Measurements from ENCODE around the gene COTL1.
"Not testable (repeated sequence)": the region's sequence is repeated elsewhere in the genome, so short reads cannot be mapped to it uniquely, and the experiment has no call there.

The COTL1 gene

DNA sequence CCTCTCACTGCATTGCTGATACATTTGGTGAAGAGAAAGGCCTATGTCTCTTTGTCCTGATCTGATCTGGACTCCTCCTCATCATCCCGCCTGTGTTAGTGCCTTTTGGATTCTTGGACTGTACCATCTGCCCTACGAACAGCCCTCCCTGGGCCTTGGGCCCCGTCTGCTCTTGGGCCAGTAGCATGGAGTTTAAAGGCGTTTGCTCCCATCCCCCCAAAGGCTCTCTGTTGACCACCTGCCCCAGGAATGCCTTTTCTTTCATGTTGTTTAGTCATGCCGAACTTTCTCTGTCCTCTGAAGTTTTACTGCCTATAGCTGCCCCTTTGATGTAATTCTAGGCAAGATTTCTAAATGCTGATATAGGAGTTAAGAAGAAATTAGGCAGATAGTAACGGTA, 82.5 kb downstream of the COTL1 start:
- DNase-seq, result no peak
- Mint-ChIP-seq H3K4me1 (peaks cover 46% of the 10 kb centered on the region), H3K27me3 (no peaks in the 10 kb centered on the region), H3K4me3 (no peak overlapping the region), H3K36me3 (peaks cover 65% of the 10 kb centered on the region), H3K9me3 (peaks cover 5% of the 10 kb centered on the region), H3K27ac (no peak overlapping the region)
- CTCF ChIA-PET, result no interaction called here

DNA sequence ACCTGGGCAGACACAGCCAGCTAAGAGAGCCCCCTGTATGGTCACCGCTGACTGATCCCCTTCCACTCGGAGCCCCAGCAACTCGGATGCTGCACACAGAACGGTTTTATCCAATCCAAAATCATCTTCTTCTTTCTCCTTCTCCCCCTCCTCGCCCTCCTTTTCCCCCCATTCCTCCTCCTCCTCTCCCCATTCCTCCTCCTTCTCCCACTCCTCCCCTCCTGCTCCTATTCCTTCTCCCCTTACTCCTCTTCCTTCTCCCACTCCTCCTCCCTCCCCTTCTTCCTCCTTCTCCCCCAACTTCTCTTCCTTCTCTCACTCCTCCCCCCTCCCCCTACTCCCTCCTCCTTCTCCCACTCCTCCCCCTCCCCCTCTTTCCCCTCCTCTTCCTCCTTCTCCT, 83.1 kb downstream of the COTL1 start:
- peaks cover 48% of the 10 kb centered on the region for H3K4me1 Mint-ChIP-seq
- H3K4me3 Mint-ChIP-seq, result no peak overlapping the region
- peaks cover 11% of the 10 kb centered on the region for H3K9me3 Mint-ChIP-seq
- H3K27me3 Mint-ChIP-seq, result no peaks in the 10 kb centered on the region
- CTCF ChIA-PET, result no interaction called here
- H3K27ac Mint-ChIP-seq, result no peak overlapping the region
- DNase-seq, result no peak
- peaks cover 69% of the 10 kb centered on the region for H3K36me3 Mint-ChIP-seq

DNA sequence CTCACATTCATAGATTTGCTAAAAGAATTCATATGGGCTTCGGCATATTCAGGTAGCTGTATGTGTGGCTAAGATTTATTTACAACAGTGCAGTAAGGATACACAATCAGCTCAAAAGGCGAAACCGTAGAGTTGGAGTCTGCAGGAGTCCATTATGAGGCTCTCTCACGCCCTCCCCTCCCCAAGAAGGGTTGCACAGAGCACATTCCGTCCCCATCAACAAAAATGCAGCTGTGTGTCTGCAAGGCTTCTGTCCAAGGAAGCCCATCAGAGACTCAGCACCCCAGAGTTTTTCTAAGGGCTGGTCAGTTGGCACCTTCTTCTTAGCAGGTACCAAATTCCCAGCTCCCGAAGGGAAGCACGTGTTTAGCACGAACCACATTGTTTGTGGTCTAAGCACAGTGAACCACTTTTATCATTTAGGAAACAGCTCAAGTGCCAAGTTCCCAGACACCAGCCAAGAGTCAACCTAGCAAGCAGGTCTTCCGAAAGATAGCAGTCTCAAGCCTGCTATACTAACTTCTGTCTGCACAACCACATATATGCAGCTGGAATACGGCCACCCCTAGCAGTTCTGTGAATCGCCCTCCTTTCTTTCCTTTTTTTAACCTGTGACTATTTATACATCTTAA, 84.9 kb downstream of the COTL1 start:
- DNase-seq, result no peak
- Mint-ChIP-seq H3K9me3 (peaks cover 18% of the 10 kb centered on the region), H3K36me3 (peaks cover 70% of the 10 kb centered on the region), H3K27me3 (no peaks in the 10 kb centered on the region), H3K27ac (no peak overlapping the region), H3K4me3 (no peak overlapping the region), H3K4me1 (peaks cover 47% of the 10 kb centered on the region)
- CTCF ChIA-PET, result interaction anchor here (0.9 to 1.5 kb wide), 3 partner anchors 14 to 89 kb away, joined by 3 to 4 read pairs (median 4); no protein-coding TSS in a partner anchor

DNA sequence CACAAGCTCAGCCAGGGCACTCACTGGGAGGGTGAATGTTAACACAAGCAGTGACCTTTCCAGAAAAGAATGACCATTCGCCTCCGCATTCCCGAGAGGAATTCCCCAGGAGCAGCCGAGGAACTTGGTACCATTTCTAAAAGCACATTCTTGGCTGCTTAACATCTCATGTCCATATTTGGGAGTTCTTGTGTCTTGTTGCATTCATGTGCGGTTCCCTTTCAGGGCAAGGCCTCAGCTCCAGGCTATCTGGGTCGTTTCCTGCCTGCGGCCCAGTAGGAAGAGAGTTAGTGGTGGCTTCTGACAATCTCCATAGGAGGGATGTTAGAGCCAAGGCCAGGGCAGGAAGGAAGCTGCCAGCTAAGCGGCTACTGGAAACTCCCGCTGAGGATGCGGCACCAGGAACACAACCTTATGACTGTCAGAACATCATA, 85.6 kb downstream of the COTL1 start:
- CTCF ChIA-PET, result interaction anchor here (0.9 to 1.5 kb wide), 3 partner anchors 13 to 90 kb away, joined by 3 to 4 read pairs (median 4); no protein-coding TSS in a partner anchor
- Mint-ChIP-seq H3K27ac (no peak overlapping the region), H3K9me3 (peaks cover 18% of the 10 kb centered on the region), H3K4me1 (peaks cover 45% of the 10 kb centered on the region), H3K36me3 (peaks cover 68% of the 10 kb centered on the region), H3K4me3 (no peak overlapping the region), H3K27me3 (no peaks in the 10 kb centered on the region)
- no peak for DNase-seq

DNA sequence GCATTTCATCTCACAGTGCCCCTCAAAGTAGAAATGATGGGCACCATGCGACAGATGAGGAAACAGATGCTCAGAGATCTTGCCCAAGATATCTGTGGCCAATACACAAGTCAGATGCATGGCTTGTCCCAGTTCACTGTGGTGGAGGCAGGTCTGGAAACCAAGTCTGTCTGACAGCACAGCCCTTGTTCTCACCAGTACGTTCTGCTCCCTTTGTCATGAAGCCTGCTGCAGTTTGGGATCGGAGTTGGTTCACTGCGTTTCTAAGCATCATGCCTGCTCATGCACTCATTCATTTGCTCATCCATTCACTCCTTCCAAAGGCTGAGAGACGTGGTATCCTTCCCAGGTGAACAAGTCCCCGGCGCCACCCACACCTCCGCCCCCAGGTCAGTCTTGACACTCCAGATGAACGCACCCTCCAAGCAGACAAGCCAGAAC, 86.2 kb downstream of the COTL1 start:
- no peaks in the 10 kb centered on the region for H3K27me3 Mint-ChIP-seq
- CTCF ChIA-PET, result interaction anchor here (1.3 kb wide), 1 partner anchor 21 kb away, joined by 3 read pairs; no protein-coding TSS in a partner anchor
- H3K4me3 Mint-ChIP-seq, result no peak overlapping the region
- peaks cover 67% of the 10 kb centered on the region for H3K36me3 Mint-ChIP-seq
- H3K9me3 Mint-ChIP-seq, result peaks cover 18% of the 10 kb centered on the region
- no peak overlapping the region for H3K27ac Mint-ChIP-seq
- DNase-seq, result no peak
- H3K4me1 Mint-ChIP-seq, result peaks cover 41% of the 10 kb centered on the region

DNA sequence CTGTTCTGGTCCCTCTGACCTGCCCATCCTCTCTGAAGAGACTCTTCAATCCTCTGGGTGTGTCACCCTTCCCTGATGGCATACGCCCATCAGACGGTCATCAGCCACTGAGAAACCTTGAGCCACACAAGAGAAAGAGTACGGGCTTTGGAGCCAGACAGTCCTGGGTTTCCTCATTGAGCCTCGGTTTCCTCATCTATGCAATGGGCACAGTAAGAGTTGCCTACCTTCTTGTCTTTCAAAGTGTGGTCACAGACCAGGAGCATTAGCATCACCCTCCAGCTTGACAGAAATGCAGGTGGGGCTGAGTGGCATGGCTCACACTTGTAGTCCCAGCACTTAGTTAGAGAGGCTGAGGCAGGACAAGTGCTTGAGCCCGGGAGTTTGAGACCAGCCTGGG, 87.3 kb downstream of the COTL1 start:
- no peaks in the 10 kb centered on the region for H3K27me3 Mint-ChIP-seq
- peaks cover 64% of the 10 kb centered on the region for H3K36me3 Mint-ChIP-seq
- H3K27ac Mint-ChIP-seq, result no peak overlapping the region
- peaks cover 18% of the 10 kb centered on the region for H3K9me3 Mint-ChIP-seq
- CTCF ChIA-PET, result no interaction called here
- no peak for DNase-seq
- peaks cover 35% of the 10 kb centered on the region for H3K4me1 Mint-ChIP-seq
- H3K4me3 Mint-ChIP-seq, result no peak overlapping the region

DNA sequence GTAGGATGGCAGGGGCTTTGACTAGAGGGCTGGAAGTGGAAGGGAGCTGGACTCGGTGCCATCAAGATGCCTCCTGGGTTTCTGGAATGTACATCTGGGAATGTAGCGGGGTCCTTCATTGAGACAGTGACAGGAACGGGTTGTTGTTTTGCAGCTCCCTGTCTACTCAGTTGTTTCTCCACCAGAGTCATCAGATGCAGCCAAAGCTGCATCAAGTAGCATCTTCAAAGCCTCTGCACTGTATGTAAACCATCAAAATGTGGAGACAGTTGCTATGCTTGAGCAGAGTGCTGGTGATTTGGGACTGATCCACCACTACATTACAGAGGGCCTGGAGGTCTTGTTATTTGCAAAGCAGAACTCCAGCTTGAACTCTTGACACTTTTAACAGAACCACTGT, 88.3 kb downstream of the COTL1 start:
- no peak overlapping the region for H3K4me3 Mint-ChIP-seq
- DNase-seq, result no peak
- H3K4me1 Mint-ChIP-seq, result peaks cover 36% of the 10 kb centered on the region
- no peaks in the 10 kb centered on the region for H3K27me3 Mint-ChIP-seq
- no peak overlapping the region for H3K27ac Mint-ChIP-seq
- peaks cover 64% of the 10 kb centered on the region for H3K36me3 Mint-ChIP-seq
- peaks cover 18% of the 10 kb centered on the region for H3K9me3 Mint-ChIP-seq
- CTCF ChIA-PET, result interaction anchor here (0.6 to 1.2 kb wide), 2 partner anchors 22 to 93 kb away, joined by 3 read pairs; no protein-coding TSS in a partner anchor

DNA sequence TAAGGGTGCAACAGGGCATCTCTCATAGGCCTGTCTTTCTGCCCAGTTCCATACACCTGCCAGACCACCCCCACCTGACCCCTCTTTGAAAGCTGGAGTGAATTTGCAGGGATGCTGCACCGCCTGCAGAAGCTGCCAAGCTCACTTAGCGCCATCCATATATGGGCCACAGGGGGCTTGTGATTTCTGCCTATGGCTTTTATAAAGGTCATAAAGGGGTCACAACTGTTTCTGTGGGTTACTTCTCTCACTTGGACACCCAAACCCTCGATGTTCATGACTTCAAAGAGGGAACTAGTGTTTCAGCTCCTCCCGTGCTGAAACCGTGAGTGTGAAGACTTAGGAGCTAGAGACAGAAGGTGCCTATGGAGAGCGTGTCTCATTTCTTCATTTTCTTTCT, 89.6 kb downstream of the COTL1 start:
- H3K4me1 Mint-ChIP-seq, result peaks cover 43% of the 10 kb centered on the region
- no peaks in the 10 kb centered on the region for H3K27me3 Mint-ChIP-seq
- H3K4me3 Mint-ChIP-seq, result no peak overlapping the region
- H3K36me3 Mint-ChIP-seq, result peaks cover 67% of the 10 kb centered on the region
- CTCF ChIA-PET, result no interaction called here
- H3K27ac Mint-ChIP-seq, result no peak overlapping the region
- DNase-seq, result no peak
- H3K9me3 Mint-ChIP-seq, result peaks cover 18% of the 10 kb centered on the region

DNA sequence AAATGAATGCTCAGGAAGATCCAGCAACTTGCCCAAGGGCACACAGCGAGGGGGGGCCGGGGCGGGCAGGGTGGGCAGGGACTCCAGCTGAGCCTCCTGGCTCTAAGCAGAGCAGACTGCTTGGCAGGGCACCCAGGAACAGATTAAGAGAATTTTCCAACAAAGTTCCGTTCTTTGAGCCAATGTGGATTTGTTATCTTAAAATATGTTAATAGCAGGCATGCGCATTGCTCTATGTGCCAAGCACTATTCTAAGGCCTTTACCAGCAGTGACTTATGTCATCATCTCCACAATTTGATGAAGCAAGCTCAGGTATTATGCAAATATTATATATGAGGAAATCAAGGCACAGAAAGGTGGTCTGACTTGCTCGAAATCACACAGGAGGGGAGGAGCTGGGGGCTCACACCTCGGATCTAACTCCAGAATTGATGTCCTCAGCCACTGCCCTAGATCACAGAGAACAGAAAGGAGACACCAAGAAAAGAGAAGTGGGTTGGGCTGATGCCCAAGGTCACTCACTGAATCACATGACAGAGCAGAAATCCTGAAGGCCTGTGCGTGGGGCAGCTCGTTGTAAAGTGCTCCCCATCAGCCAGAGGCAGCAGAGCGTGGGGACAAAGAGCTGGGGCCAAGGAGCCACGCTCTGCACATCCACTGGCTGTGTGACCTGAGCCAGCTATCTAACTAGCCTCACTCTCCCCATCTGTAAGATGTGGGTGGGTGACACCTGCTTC, 90.2 kb downstream of the COTL1 start:
- Mint-ChIP-seq H3K4me1 (peaks cover 40% of the 10 kb centered on the region), H3K4me3 (no peak overlapping the region), H3K27me3 (no peaks in the 10 kb centered on the region), H3K9me3 (peaks cover 18% of the 10 kb centered on the region), H3K36me3 (peaks cover 68% of the 10 kb centered on the region), H3K27ac (peak overlapping the region; percentile 64)
- no peak for DNase-seq
- CTCF ChIA-PET, result no interaction called here

DNA sequence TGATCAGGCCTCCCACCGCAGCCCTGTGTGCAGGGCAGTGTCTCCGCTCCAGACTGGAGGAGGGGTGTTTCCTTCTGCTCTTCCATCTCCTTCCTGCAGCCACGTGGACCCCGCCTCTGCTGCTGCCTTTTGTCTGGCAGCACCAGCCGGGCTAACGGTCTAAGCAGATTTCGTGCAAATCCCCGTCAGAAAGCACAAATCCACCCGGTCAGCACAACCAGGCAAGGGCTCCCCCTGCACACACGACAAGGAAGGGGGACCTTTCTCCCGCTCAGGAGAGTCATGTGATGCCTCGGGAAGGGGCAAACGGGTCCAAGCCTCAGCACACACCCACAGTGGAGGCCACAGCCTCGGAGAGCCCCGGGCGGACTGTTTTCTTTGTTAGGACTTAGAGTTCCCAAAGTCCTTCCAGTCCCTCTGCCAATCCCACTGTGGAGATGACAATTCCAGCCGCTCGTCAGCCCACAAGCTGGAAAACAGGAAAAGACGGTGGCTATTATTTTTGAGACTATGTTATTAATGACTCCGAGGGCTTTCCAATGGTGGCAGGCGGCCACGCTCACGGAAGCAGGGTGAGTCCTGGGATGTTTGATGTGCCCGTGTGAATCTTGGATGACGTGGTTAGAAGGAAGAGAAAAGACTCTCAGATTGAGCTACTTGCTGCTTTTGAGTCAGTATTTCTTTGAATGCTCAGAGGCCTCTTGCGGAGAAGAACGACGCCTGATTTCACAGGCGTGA, 90.9 kb downstream of the COTL1 start:
- H3K9me3 Mint-ChIP-seq, result peaks cover 18% of the 10 kb centered on the region
- H3K4me3 Mint-ChIP-seq, result no peak overlapping the region
- no peak overlapping the region for H3K27ac Mint-ChIP-seq
- H3K27me3 Mint-ChIP-seq, result no peaks in the 10 kb centered on the region
- peaks cover 38% of the 10 kb centered on the region for H3K4me1 Mint-ChIP-seq
- CTCF ChIA-PET, result no interaction called here
- DNase-seq, result no peak
- H3K36me3 Mint-ChIP-seq, result peaks cover 68% of the 10 kb centered on the region

DNA sequence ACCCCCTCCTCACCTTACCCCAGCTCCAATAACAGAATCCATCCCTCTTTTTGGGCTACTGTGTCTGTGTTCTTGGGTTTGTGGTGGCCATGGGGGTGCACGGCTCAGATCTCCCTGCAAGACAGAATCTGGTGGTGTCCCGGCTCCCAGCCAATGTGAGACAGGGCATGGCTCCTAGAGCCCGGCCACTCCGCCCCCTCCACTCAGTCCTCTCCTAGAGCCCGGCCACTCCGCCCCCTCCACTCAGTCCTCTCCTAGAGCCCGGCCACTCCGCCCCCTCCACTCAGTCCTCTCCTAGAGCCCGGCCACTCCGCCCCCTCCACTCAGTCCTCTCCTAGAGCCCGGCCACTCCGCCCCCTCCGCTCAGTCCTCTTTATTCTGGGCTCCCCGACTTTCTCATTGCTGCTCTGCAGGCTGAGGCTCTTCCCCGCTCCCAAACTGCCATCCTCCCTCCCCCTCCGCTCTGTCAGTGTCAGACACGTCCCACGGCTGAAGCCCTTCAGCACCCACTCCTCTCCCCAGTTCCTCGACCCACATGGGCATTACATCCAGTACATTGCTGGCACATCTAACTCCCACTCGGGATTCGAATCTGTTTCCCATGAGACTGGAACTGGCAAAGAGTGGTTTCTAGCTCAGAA, 92.8 kb downstream of the COTL1 start:
- H3K27ac Mint-ChIP-seq, H3K9me3 Mint-ChIP-seq, H3K4me3 Mint-ChIP-seq, H3K27me3 Mint-ChIP-seq, DNase-seq: not testable (repeated sequence)
- H3K4me1 Mint-ChIP-seq, result peaks cover 47% of the 10 kb centered on the region
- CTCF ChIA-PET, result interaction anchor here (1.8 kb wide), 1 partner anchor 11 kb away, joined by 6 read pairs; no protein-coding TSS in a partner anchor
- H3K36me3 Mint-ChIP-seq, result peaks cover 52% of the 10 kb centered on the region

DNA sequence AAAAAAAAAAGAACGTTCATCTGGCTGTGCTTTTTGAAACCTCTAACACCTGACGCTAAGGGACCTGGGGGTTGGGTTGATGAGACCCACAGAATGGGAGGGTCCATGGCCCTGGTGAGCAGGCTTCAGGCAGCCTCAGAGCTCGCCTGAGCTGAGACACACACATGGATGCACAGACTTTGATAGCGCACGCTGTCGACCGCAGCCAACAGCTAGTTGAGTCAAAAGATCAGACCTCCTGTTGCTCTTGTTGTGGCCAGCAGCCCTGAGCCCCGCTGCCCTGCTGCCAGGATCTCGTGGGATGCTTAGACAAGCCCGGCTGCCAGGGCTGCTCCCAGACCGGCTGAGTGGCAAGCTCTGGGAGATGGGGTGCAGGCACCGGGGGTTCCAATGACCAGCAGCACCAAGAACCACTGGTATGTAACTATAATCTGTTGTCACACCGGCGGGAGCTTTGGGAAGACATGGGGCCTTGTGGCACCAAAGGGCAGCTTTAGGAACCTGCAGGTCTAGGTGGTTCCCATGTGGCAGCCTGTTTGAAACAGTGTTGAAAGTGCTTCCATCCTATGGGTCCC, 93.4 kb downstream of the COTL1 start:
- CTCF ChIA-PET, result interaction anchor here (1.8 kb wide), 1 partner anchor 11 kb away, joined by 6 read pairs; no protein-coding TSS in a partner anchor
- Mint-ChIP-seq H3K4me1 (peaks cover 53% of the 10 kb centered on the region), H3K9me3 (peaks cover 4% of the 10 kb centered on the region), H3K36me3 (peaks cover 52% of the 10 kb centered on the region), H3K4me3 (no peak overlapping the region), H3K27me3 (no peaks in the 10 kb centered on the region), H3K27ac (no peak overlapping the region)
- DNase-seq, result no peak

DNA sequence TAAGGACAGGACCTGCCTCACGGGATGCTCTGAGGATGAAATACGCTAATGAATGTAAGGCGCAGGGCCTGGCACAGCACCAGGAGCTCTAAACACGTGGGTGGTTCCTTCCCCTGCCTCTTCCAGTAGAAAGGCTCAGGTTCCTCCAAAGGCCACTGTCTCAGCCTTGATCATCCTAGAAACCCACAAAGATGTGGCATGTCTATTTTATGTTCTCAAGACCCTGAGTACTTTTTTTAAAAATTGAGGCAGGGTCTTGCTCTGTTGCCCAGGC, 96.4 kb downstream of the COTL1 start:
- no peaks in the 10 kb centered on the region for H3K9me3 Mint-ChIP-seq
- H3K36me3 Mint-ChIP-seq, result peaks cover 49% of the 10 kb centered on the region
- H3K4me3 Mint-ChIP-seq, result no peak overlapping the region
- no peak overlapping the region for H3K27ac Mint-ChIP-seq
- CTCF ChIA-PET, result interaction anchor here (1.2 to 2.3 kb wide), 3 partner anchors 13 to 34 kb away, joined by 4 to 6 read pairs (median 6); no protein-coding TSS in a partner anchor
- peaks cover 4% of the 10 kb centered on the region for H3K27me3 Mint-ChIP-seq
- peaks cover 68% of the 10 kb centered on the region for H3K4me1 Mint-ChIP-seq
- DNase-seq, result no peak
